Activated T-helper 2 cell treated with anti-CD3 and anti-CD28 coated beads, Interferon-gamma antibody, Interleukin-2, Interleukin-4, amounts not matched to agents 10 μg/mL and 5 μg/mL and 100 μg/mL, durations not matched to agents 14 hours and 24 hours and 36 hours (primary cell): Measurements from ENCODE around the gene LPO. TPM values are rescaled to one million over a fixed set of nuclear protein-coding genes. Genes with fewer than 3 reads are reported as not detected.

Experiments used
- DNase-seq: peaks from one replicate; pipeline ENCODE4 v3.0.0; 2021; ENCODE audit warnings: low spot score
- H3K27ac Mint-ChIP-seq: one replicate; pipeline ENCODE4 v1.8.0; 2021; ENCODE audit warnings: mixed read lengths
- H3K27me3 Mint-ChIP-seq: one replicate; pipeline ENCODE4 v1.8.0; 2021; ENCODE audit warnings: low read depth, mixed read lengths
- H3K36me3 Mint-ChIP-seq: one replicate; pipeline ENCODE4 v1.8.0; 2021; ENCODE audit warnings: low read depth, mixed read lengths
- H3K4me1 Mint-ChIP-seq: one replicate; pipeline ENCODE4 v1.8.0; 2021; ENCODE audit warnings: low read depth, mixed read lengths
- H3K4me3 Mint-ChIP-seq: one replicate; pipeline ENCODE4 v1.8.0; 2021; ENCODE audit warnings: low read depth, mild to moderate bottlenecking, moderate library complexity, mixed read lengths
- H3K9me3 Mint-ChIP-seq: one replicate; pipeline ENCODE4 v1.8.0; 2021; ENCODE audit warnings: mixed read lengths
- intact Hi-C: fragments of 100-400 bp; cut with micrococcal nuclease; formaldehyde crosslinking; loops from one replicate; pipeline ENCODE4 v1.15.1; 2023
- total RNA-seq: library from RNA; stranded (reverse); gene quantifications from 2 replicates; pipeline ENCODE4 v1.2.3, GENCODE V29; 2022

The LPO gene
- total RNA-seq, 1 donor from 2014 or later = not detected

GRCh38 chr17:58249270-58250133, 11.1 kb downstream of the LPO start:
- Mint-ChIP-seq H3K4me1 (peaks cover 15% of the 10 kb centered on the region), H3K9me3 (no peaks in the 10 kb centered on the region), H3K36me3 (no peaks in the 10 kb centered on the region), H3K27me3 (peaks cover 46% of the 10 kb centered on the region), H3K4me3 (peak overlapping the region; percentile 61), H3K27ac (no peak overlapping the region)
- DNase-seq = peak; percentile 67
- intact Hi-C loops = no loop called here

DNA sequence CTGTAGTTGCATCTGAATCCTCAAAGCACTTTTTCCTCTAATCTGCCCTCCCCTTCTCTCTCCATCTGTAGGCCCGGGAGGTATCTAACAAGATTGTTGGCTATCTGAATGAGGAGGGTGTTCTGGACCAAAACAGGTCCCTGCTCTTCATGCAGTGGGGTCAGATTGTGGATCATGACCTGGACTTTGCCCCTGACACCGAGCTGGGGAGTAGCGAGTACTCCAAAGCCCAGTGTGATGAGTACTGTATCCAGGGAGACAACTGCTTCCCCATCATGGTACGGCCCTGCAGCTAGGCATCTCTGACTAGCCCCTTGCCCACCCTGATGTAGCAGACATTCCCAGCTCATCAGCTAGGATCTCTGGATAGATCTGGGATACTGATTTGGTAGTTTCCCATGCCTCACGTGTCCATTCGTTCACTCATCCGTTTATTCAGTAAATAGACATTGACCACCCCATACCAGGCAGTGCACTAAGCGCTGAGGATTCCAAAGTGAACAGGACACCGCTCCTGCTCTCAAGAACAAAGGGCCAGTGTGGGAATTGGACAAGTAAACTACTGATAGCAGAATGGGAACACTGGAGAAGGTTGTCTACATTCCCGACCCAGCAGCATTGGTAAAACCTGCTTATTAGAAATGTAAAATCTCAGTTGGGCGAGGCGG, 12.1 kb downstream of the LPO start:
- peak overlapping the region; percentile 34 for H3K27ac Mint-ChIP-seq
- H3K4me3 Mint-ChIP-seq = peak overlapping the region; percentile 37
- no peaks in the 10 kb centered on the region for H3K36me3 Mint-ChIP-seq
- H3K27me3 Mint-ChIP-seq = peaks cover 48% of the 10 kb centered on the region
- H3K4me1 Mint-ChIP-seq = peaks cover 15% of the 10 kb centered on the region
- intact Hi-C loops = no loop called here
- DNase-seq = no peak
- no peaks in the 10 kb centered on the region for H3K9me3 Mint-ChIP-seq

DNA sequence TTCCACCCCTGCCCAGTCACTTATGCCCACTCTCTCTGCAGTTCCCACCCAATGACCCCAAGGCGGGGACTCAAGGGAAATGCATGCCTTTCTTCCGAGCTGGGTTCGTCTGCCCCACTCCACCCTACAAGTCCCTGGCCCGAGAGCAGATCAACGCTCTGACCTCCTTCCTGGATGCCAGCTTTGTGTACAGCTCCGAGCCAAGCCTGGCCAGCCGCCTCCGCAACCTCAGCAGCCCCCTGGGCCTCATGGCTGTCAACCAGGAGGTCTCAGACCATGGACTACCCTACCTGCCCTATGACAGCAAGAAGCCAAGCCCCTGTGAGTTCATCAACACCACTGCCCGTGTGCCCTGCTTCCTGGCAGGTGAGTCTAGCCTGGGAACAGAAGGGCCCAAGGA, 13.8 kb downstream of the LPO start:
- Mint-ChIP-seq H3K27me3 (peaks cover 46% of the 10 kb centered on the region), H3K36me3 (no peaks in the 10 kb centered on the region), H3K27ac (no peak overlapping the region), H3K9me3 (no peaks in the 10 kb centered on the region), H3K4me3 (no peak overlapping the region), H3K4me1 (peaks cover 15% of the 10 kb centered on the region)
- intact Hi-C loops = no loop called here
- no peak for DNase-seq

DNA sequence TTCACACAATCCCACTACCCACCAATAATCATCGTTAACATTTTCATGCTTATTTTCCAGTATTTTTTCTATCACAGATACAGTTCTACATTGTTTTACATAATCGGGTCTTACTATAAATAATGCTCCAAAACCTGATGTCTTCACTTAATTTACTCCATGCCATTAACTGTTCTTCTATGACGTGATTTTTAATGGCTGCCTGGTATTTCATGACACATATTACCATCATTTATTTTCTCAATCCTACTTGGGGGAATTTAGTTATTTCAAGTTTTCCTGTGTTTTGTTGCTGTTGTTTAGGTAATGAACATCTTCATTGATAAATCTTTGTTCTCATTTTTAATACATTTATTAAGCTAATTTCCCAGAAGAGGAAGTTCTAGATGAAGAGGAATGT, 14.7 kb downstream of the LPO start:
- H3K27ac Mint-ChIP-seq = no peak overlapping the region
- DNase-seq = no peak
- intact Hi-C loops = no loop called here
- H3K9me3 Mint-ChIP-seq = no peaks in the 10 kb centered on the region
- H3K36me3 Mint-ChIP-seq = no peaks in the 10 kb centered on the region
- peaks cover 9% of the 10 kb centered on the region for H3K4me1 Mint-ChIP-seq
- H3K4me3 Mint-ChIP-seq = no peak overlapping the region
- peaks cover 51% of the 10 kb centered on the region for H3K27me3 Mint-ChIP-seq

GRCh38 chr17:58254803-58255202, 16.4 kb downstream of the LPO start:
- intact Hi-C loops = no loop called here
- Mint-ChIP-seq H3K9me3 (no peaks in the 10 kb centered on the region), H3K4me1 (no peaks in the 10 kb centered on the region), H3K4me3 (no peak overlapping the region), H3K36me3 (no peaks in the 10 kb centered on the region), H3K27me3 (peaks cover 54% of the 10 kb centered on the region), H3K27ac (peak overlapping the region; percentile 62)
- no peak for DNase-seq

DNA sequence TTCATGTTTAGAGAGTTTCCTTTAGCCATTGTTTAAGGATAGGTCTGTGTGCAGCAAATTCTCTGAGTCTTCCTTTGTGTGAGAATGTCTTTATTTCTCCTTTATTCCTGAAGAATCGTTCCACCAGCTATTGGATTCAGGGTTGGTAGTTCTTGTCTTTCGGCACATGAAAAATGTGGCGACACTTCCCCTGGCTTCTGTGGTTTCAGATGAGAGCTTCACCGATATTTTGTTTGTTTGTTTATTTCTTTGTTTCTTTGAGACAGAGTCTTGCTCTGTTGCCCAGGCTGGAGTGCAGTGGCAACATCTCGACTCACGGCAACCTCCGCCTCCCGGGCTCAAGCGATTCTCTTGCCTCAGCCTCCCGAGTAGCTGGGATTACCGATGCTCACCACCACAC, 23.8 kb downstream of the LPO start:
- H3K4me1 Mint-ChIP-seq = no peaks in the 10 kb centered on the region
- H3K36me3 Mint-ChIP-seq = no peaks in the 10 kb centered on the region
- H3K27me3 Mint-ChIP-seq = peaks cover 71% of the 10 kb centered on the region
- intact Hi-C loops = no loop called here
- DNase-seq = no peak
- no peak overlapping the region for H3K27ac Mint-ChIP-seq
- no peaks in the 10 kb centered on the region for H3K9me3 Mint-ChIP-seq
- no peak overlapping the region for H3K4me3 Mint-ChIP-seq

GRCh38 chr17:58263773-58264172, 25.4 kb downstream of the LPO start:
- Mint-ChIP-seq H3K4me3 (no peak overlapping the region), H3K4me1 (no peaks in the 10 kb centered on the region), H3K9me3 (no peaks in the 10 kb centered on the region), H3K36me3 (no peaks in the 10 kb centered on the region), H3K27me3 (peaks cover 58% of the 10 kb centered on the region), H3K27ac (no peak overlapping the region)
- intact Hi-C loops = no loop called here
- no peak for DNase-seq

DNA sequence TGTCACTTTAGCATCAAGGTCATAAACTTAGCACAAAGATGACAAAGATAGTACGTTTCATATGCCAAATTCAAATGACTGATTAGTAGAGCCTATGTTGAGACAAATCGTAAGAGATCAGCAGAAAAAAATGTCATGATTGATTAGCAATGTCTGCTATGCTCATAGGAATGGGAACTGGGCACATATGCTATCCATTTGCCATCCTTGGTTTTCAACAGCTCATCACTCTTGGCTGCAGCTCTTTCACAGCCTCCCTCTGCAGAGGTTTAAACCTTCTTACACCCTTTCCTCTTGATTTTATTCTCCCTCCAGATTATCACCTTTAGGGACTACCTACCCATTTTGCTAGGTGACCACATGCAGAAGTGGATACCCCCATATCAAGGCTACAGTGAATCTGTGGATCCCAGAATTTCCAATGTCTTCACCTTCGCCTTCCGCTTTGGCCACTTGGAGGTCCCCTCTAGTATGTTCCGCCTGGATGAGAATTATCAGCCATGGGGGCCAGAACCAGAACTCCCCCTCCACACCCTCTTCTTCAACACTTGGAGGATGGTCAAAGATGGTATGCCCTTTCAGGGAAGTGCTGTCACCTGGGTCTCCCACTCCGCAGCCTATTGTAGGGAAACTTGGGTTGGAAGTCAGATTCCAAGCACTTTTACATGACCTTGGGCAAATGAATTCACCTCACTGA, 26.2 kb downstream of the LPO start:
- Mint-ChIP-seq H3K4me3 (no peak overlapping the region), H3K27ac (no peak overlapping the region), H3K36me3 (no peaks in the 10 kb centered on the region), H3K9me3 (no peaks in the 10 kb centered on the region), H3K27me3 (peaks cover 53% of the 10 kb centered on the region), H3K4me1 (no peaks in the 10 kb centered on the region)
- intact Hi-C loops = no loop called here
- no peak for DNase-seq

DNA sequence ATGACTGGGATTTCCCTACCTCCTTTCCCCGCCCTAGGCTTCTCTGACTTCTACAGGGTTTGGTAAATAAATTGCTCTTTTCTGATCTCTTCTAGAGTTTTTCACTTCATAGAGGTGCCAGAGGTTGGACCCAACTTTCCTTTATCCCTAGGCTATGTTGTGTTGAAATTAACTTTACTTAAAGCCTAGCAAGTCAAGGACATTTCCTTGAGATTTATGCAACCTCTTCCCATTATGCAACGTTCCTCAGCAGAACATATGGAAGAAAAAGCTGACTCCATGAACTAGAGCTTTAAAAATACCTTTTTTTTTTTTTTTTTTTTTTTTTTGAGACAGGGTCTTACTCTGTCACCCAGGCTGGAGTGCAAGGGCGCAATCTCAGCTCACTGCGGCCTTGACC, 26.9 kb downstream of the LPO start:
- no peak for DNase-seq
- intact Hi-C loops = no loop called here
- H3K36me3 Mint-ChIP-seq = no peaks in the 10 kb centered on the region
- H3K9me3 Mint-ChIP-seq = no peaks in the 10 kb centered on the region
- no peaks in the 10 kb centered on the region for H3K4me1 Mint-ChIP-seq
- H3K27me3 Mint-ChIP-seq = peaks cover 51% of the 10 kb centered on the region
- no peak overlapping the region for H3K4me3 Mint-ChIP-seq
- no peak overlapping the region for H3K27ac Mint-ChIP-seq

- no peaks in the 10 kb centered on the region for H3K36me3 Mint-ChIP-seq
- H3K4me3 Mint-ChIP-seq = no peak overlapping the region
- intact Hi-C loops = no loop called here
- H3K4me1 Mint-ChIP-seq = no peaks in the 10 kb centered on the region
- H3K27ac Mint-ChIP-seq = no peak overlapping the region
- no peaks in the 10 kb centered on the region for H3K9me3 Mint-ChIP-seq
- H3K27me3 Mint-ChIP-seq = peaks cover 42% of the 10 kb centered on the region
- DNase-seq = no peak
Observed at GRCh38 chr17:58265902-58266875, 27.8 kb downstream of the LPO start.

GRCh38 chr17:58267347-58268324, 29.3 kb downstream of the LPO start:
- Mint-ChIP-seq H3K4me3 (no peak overlapping the region), H3K9me3 (no peaks in the 10 kb centered on the region), H3K36me3 (no peaks in the 10 kb centered on the region), H3K27me3 (peaks cover 30% of the 10 kb centered on the region), H3K27ac (no peak overlapping the region), H3K4me1 (no peaks in the 10 kb centered on the region)
- no peak for DNase-seq
- intact Hi-C loops = no loop called here
